ENCODE data around the gene RNF40.
A peak's percentile ranks its signal among the peaks of the same experiment; 100 is the strongest.

RNF40 gene

DNA sequence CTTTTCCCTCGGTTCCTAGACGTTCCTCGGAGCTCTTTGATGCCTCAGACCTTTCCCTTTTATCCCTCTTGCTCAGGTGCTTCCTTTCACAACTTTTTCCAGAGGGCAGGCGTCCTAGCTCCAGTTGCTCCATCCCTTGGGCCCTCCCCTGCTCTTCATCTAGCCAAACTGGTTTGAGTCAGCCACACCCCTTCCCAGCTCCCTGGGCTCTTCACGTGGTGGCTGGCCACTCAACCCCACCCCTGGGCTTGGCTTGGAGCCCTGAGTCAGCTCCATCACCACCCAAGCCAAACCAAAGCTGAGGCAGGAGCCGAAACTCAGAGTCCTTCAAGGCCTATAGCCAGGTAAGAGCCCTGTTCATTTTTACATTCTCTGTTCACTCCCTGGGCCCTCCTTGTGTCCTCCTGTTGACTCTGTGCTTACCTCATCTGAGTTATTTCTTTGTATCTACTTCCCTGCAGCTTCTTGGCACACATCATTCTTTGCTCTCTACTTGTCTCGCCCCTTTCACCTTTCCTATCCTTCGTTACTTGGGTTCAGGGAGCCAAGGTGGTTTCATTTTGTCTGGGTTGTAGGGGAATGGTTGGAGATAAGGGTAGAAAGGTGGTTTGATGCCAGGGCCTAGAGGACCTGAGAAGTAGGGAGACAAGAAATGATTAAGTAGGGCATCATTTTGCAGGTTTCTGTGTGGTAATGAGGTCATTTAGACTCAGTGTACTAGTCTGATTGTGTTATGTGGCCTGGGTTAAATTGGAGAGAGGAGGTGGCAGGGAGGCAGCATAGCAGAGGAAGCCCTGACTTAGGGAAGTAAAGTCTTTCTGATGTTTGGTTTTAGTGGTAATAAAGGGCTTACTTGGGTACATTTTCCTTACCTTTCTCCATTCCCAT is 21.5 kb upstream of the RNF40 start:
- TF ChIP-seq, protein P1, sequence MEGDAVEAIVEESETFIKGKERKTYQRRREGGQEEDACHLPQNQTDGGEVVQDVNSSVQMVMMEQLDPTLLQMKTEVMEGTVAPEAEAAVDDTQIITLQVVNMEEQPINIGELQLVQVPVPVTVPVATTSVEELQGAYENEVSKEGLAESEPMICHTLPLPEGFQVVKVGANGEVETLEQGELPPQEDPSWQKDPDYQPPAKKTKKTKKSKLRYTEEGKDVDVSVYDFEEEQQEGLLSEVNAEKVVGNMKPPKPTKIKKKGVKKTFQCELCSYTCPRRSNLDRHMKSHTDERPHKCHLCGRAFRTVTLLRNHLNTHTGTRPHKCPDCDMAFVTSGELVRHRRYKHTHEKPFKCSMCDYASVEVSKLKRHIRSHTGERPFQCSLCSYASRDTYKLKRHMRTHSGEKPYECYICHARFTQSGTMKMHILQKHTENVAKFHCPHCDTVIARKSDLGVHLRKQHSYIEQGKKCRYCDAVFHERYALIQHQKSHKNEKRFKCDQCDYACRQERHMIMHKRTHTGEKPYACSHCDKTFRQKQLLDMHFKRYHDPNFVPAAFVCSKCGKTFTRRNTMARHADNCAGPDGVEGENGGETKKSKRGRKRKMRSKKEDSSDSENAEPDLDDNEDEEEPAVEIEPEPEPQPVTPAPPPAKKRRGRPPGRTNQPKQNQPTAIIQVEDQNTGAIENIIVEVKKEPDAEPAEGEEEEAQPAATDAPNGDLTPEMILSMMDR (conservative IDR thresholded peaks at IDR 0.05; ENCODE audit: low read depth, low read length) = no peak
- H3K4me3 ChIP-seq (ENCODE audit: low read depth, low read length) = no peak overlapping the region
- peak; percentile 86 for DNase-seq (ENCODE audit: low read depth)

- H3K4me3 ChIP-seq (ENCODE audit: low read depth, low read length) = no peak overlapping the region
- peak; percentile 92 for DNase-seq (ENCODE audit: low read depth)
- TF ChIP-seq, protein P1 (conservative IDR thresholded peaks at IDR 0.05; ENCODE audit: low read depth, low read length) = no peak
Measured at GRCh38 chr16:30741461-30741914, 20.6 kb upstream of the RNF40 start.

GRCh38 chr16:30743716-30744115 is 18.4 kb upstream of the RNF40 start:
- TF ChIP-seq, protein P1 (conservative IDR thresholded peaks at IDR 0.05; ENCODE audit: low read depth, low read length) = no peak
- no peak overlapping the region for H3K4me3 ChIP-seq (ENCODE audit: low read depth, low read length)
- DNase-seq (ENCODE audit: low read depth) = no peak

GRCh38 chr16:30744183-30744582 is 17.9 kb upstream of the RNF40 start:
- no peak for DNase-seq (ENCODE audit: low read depth)
- TF ChIP-seq, protein P1 (conservative IDR thresholded peaks at IDR 0.05; ENCODE audit: low read depth, low read length) = no peak
- H3K4me3 ChIP-seq (ENCODE audit: low read depth, low read length) = no peak overlapping the region

- no peak for DNase-seq (ENCODE audit: low read depth)
- TF ChIP-seq, protein P1 (conservative IDR thresholded peaks at IDR 0.05; ENCODE audit: low read depth, low read length) = no peak
Measured at GRCh38 chr16:30745082-30745481, 17.0 kb upstream of the RNF40 start.

DNA sequence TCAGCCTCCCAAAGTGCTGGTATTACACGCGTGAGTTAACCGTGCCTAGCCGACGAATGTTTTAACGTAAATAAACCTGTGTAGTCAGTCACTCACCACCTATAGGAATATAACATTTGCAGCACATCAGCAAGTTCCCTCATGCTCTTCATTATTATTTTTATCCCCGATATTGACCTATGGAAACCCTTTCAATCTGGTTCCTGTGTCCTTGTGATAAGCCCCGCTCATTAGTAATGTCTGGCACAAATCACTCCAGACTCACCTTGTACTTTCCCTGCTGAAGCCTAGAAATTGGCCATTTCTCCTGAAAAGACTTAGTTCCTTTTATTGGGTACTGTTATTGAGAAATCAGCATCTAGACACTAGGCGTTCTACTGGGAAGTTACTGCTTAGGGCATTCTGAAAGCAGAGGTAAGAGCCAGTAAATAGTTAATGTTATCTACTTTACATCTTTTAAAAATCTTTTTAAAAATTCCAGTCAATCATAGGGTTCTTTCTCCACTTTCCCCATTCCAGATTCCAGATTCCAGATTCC is 15.4 kb upstream of the RNF40 start:
- DNase-seq (ENCODE audit: low read depth) = no peak
- TF ChIP-seq, protein P1 (conservative IDR thresholded peaks at IDR 0.05; ENCODE audit: low read depth, low read length) = no peak
- H3K4me3 ChIP-seq (ENCODE audit: low read depth, low read length) = no peak overlapping the region

More at GRCh38 chr16:30745082-30745481, 17.0 kb upstream of the RNF40 start:
- no peak overlapping the region for H3K4me3 ChIP-seq (ENCODE audit: low read depth, low read length)
